ENCODE data around the gene PLEKHA4.
A peak's percentile ranks its signal among the peaks of the same experiment; 100 is the strongest.
"Not testable (repeated sequence)": the region's sequence is repeated elsewhere in the genome, so short reads cannot be mapped to it uniquely, and the experiment has no call there.

PLEKHA4 gene

GRCh38 chr19:48797103-48797502 is 71.3 kb downstream of the PLEKHA4 start:
- DNase-seq (ENCODE audit: low read depth in 2 of 2), result no peak

GRCh38 chr19:48796298-48797083 is 71.9 kb downstream of the PLEKHA4 start:
- DNase-seq (ENCODE audit: low read depth in 2 of 2), result no peak

- DNase-seq (ENCODE audit: low read depth in 2 of 2), result no peak
Measured at GRCh38 chr19:48795685-48796070, 72.7 kb downstream of the PLEKHA4 start.

GRCh38 chr19:48795055-48795684 is 73.2 kb downstream of the PLEKHA4 start:
- DNase-seq (ENCODE audit: low read depth in 2 of 2), result peak; percentile 62 to 70

GRCh38 chr19:48794291-48794690 is 74.1 kb downstream of the PLEKHA4 start:
- DNase-seq (ENCODE audit: low read depth in 2 of 2), result no peak

GRCh38 chr19:48793271-48793670 is 75.1 kb downstream of the PLEKHA4 start:
- DNase-seq (ENCODE audit: low read depth in 2 of 2), result no peak

GRCh38 chr19:48787331-48787730 is 81.1 kb downstream of the PLEKHA4 start:
- DNase-seq (ENCODE audit: low read depth in 2 of 2), result not testable (repeated sequence)

Measured in stimulated activated CD8-positive, alpha-beta memory T cell treated with anti-CD3 and anti-CD28 coated beads, Interleukin-2, amount 100 ng/mL, for 1 hour (primary cell).